Neural progenitor cell (in vitro differentiated cells): Measurements from ENCODE around the gene AKAP6. TPM values are rescaled to one million over a fixed set of nuclear protein-coding genes. Genes with fewer than 3 reads are reported as not detected.

ENCODE experiments used
- DNase-seq: peaks from one replicate; pipeline ENCODE4 v3.0.0-alpha.2; 2016; ENCODE audit warnings: low spot score
- H2AFZ ChIP-seq: fragments of 200-600 bp; sonication (generic); replicated peaks from 2 replicates; pipeline ENCODE4 v1.6.1; 2016; ENCODE audit warnings: antibody characterized with exemption
- H3F3A ChIP-seq: fragments of 200-600 bp; sonication (generic); 2 replicates; pipeline ENCODE4 v1.6.1; 2016; ENCODE audit warnings: antibody characterized with exemption, low read depth
- H3K27ac ChIP-seq: fragments of 200-600 bp; sonication (generic); 2 replicates; pipeline ENCODE4 v1.5.1; 2016; ENCODE audit warnings: mild to moderate bottlenecking
- H3K27me3 ChIP-seq: fragments of 200-600 bp; sonication (generic); 2 replicates; pipeline ENCODE4 v1.6.1; 2016; ENCODE audit warnings: mild to moderate bottlenecking, moderate library complexity
- H3K36me3 ChIP-seq: fragments of 200-600 bp; sonication (generic); 2 replicates; pipeline ENCODE4 v1.5.1; 2016
- H3K4me1 ChIP-seq: fragments of 200-600 bp; sonication (generic); 2 replicates; pipeline ENCODE4 v1.6.1; 2016; ENCODE audit warnings: mixed run types
- H3K4me2 ChIP-seq: fragments of 200-600 bp; sonication (generic); 2 replicates; pipeline ENCODE4 v1.6.1; 2016
- H3K4me3 ChIP-seq: fragments of 200-600 bp; sonication (generic); 2 replicates; pipeline ENCODE4 v1.5.1; 2016
- H3K79me2 ChIP-seq: fragments of 200-600 bp; sonication (generic); 2 replicates; pipeline ENCODE4 v1.6.1; 2016; ENCODE audit warnings: low read depth
- H3K9ac ChIP-seq: fragments of 200-600 bp; sonication (generic); 2 replicates; pipeline ENCODE4 v1.6.1; 2016
- H3K9me3 ChIP-seq: fragments of 200-600 bp; sonication (generic); 2 replicates; pipeline ENCODE4 v1.5.1; 2016; ENCODE audit warnings: low read depth
- H4K20me1 ChIP-seq: fragments of 200-600 bp; sonication (generic); 2 replicates; pipeline ENCODE4 v1.6.1; 2016; ENCODE audit warnings: low read depth
- H3K27ac Mint-ChIP-seq: 3 replicates; pipeline ENCODE4 v1.8.0; 2021; ENCODE audit warnings: mixed read lengths
- H3K27me3 Mint-ChIP-seq: 2 replicates; pipeline ENCODE4 v1.8.0; 2022; ENCODE audit warnings: low read depth, mild to moderate bottlenecking, inconsistent platforms, moderate library complexity, mixed read lengths; ENCODE audit not compliant: insufficient read depth
- H3K36me3 Mint-ChIP-seq: 3 replicates; pipeline ENCODE4 v1.8.0; 2021; ENCODE audit warnings: mixed read lengths
- H3K4me1 Mint-ChIP-seq: 3 replicates; pipeline ENCODE4 v1.8.0; 2021; ENCODE audit warnings: mixed read lengths
- H3K4me3 Mint-ChIP-seq: 3 replicates; pipeline ENCODE4 v1.8.0; 2021; ENCODE audit warnings: mild to moderate bottlenecking, moderate library complexity, mixed read lengths
- H3K9me3 Mint-ChIP-seq: 3 replicates; pipeline ENCODE4 v1.8.0; 2020; ENCODE audit warnings: mixed read lengths
- CTCF ChIP-seq: fragments of 200-600 bp; sonication (generic); IDR thresholded peaks from 2 replicates; pipeline ENCODE4 v1.5.1; 2017; ENCODE audit warnings: antibody characterized with exemption, mild to moderate bottlenecking
- EZH2 ChIP-seq: fragments of 200-600 bp; sonication (generic); IDR thresholded peaks from 2 replicates; pipeline ENCODE4 v1.6.1; 2017; ENCODE audit warnings: antibody characterized with exemption, mild to moderate bottlenecking, moderate library complexity
- EZH2phosphoT487 ChIP-seq: fragments of 200-600 bp; sonication (generic); IDR thresholded peaks from 2 replicates; pipeline ENCODE4 v1.6.1; 2017; ENCODE audit warnings: antibody characterized with exemption
- total RNA-seq: library from RNA; depleted of rRNA; stranded (reverse); fragments of >200 nt; gene quantifications from 2 replicates; pipeline ENCODE4 v1.2.3, GENCODE V29; 2015; ENCODE audit warnings: low replicate concordance

Gene AKAP6
- total RNA-seq, 1 donor from 2014 or later, result 3.7 TPM

DNA sequence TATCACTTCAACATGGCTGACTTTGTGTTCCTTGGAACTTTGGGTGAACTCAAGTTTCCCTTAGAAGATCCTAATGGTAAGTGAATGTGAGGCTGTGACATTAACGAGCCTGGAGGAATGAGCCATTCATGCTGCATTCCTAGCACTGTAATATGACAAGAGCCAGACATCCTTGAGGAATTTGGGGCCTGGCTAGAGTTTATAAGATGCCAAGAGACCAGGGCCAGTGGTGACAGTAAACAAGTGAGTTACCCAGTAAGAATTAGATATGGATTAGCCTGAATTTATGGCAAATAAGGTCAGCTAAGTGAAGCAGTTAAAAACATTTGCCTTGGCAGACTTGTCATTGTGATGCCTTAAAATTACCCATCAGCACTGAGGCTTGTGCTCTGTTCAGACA is 232.4 kb downstream of the AKAP6 start:
- Histone ChIP-seq H3F3A (no peaks in the 10 kb centered on the region), H2AFZ (no peak overlapping the region), H3K9ac (no peak overlapping the region), H3K27ac (no peak overlapping the region), H3K79me2 (no peaks in the 10 kb centered on the region), H3K27me3 (no peaks in the 10 kb centered on the region), H4K20me1 (no peaks in the 10 kb centered on the region), H3K4me1 (peaks cover 10% of the 10 kb centered on the region), H3K36me3 (no peaks in the 10 kb centered on the region), H3K9me3 (no peaks in the 10 kb centered on the region), H3K4me3 (no peak overlapping the region), H3K4me2 (no peak overlapping the region)
- peaks cover 3% of the 10 kb centered on the region for H3K27me3 Mint-ChIP-seq
- no peaks in the 10 kb centered on the region for H3K9me3 Mint-ChIP-seq
- H3K27ac Mint-ChIP-seq, result no peak overlapping the region
- TF ChIP-seq EZH2phosphoT487 (no peak), EZH2 (no peak), CTCF (no peak)
- H3K4me3 Mint-ChIP-seq, result no peak overlapping the region
- H3K4me1 Mint-ChIP-seq, result no peaks in the 10 kb centered on the region
- no peaks in the 10 kb centered on the region for H3K36me3 Mint-ChIP-seq
- peak; percentile 17 for DNase-seq

DNA sequence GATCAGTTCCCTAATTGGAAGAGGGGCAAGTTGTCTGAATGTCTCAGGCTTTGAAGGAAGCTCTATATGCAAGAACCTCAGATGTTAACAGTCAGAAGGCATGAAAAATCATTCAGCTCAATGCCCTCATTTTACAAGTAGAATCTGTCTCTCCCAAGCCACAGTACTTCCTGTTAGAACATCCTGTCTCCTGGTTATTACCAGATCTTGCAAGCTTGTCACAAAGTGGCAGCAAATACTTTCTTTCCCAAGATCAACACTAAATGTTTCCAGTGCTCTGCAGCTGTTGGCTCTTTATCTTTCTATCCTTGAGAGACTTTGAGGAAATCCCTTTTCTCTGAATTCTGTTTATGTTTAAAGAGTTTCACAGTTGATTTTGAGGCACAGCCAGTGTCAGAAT is 235.5 kb downstream of the AKAP6 start:
- Histone ChIP-seq H3K9ac (no peak overlapping the region), H2AFZ (no peak overlapping the region), H4K20me1 (no peaks in the 10 kb centered on the region), H3K27me3 (no peaks in the 10 kb centered on the region), H3K79me2 (no peaks in the 10 kb centered on the region), H3K4me2 (no peak overlapping the region), H3K27ac (no peak overlapping the region), H3K4me3 (no peak overlapping the region), H3K9me3 (no peaks in the 10 kb centered on the region), H3K4me1 (peaks cover 14% of the 10 kb centered on the region), H3K36me3 (no peaks in the 10 kb centered on the region), H3F3A (no peaks in the 10 kb centered on the region)
- Mint-ChIP-seq H3K27me3 (peaks cover 3% of the 10 kb centered on the region), H3K4me3 (no peak overlapping the region), H3K36me3 (no peaks in the 10 kb centered on the region), H3K4me1 (no peaks in the 10 kb centered on the region), H3K27ac (no peak overlapping the region), H3K9me3 (no peaks in the 10 kb centered on the region)
- TF ChIP-seq EZH2phosphoT487, result no peak
- TF ChIP-seq EZH2, result no peak
- no peak for TF ChIP-seq CTCF
- no peak for DNase-seq

DNA sequence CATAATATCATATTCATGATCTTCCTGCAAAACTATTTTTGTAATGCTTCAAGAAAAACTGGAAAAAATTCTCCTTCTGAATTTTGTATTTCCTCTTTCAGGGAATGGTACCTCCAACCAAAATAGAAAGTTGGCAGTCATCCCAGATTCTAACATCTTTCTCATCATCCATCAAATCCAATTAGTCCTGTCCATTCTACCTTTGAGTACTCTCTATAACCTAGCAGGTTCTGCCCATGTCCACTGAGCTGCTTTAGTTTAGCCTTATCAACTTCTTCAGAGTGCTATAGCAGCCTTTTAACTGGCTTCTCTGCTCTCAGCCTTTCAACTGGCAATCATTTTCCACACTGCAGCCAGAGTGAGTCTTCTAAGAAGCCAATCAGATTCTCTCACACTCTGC is 236.2 kb downstream of the AKAP6 start:
- H3K9me3 ChIP-seq, result no peaks in the 10 kb centered on the region
- H3K27me3 ChIP-seq, result no peaks in the 10 kb centered on the region
- peaks cover 3% of the 10 kb centered on the region for H3K27me3 Mint-ChIP-seq
- H3K36me3 ChIP-seq, result no peaks in the 10 kb centered on the region
- no peak overlapping the region for H3K4me3 ChIP-seq
- H3K4me1 ChIP-seq, result peaks cover 8% of the 10 kb centered on the region
- peak overlapping the region; percentile 71 for H2AFZ ChIP-seq
- no peaks in the 10 kb centered on the region for H3K9me3 Mint-ChIP-seq
- no peaks in the 10 kb centered on the region for H3K79me2 ChIP-seq
- H3K27ac ChIP-seq, result no peak overlapping the region
- no peak overlapping the region for H3K27ac Mint-ChIP-seq
- TF ChIP-seq EZH2 (no peak), EZH2phosphoT487 (no peak), CTCF (no peak)
- no peaks in the 10 kb centered on the region for H3K36me3 Mint-ChIP-seq
- H3F3A ChIP-seq, result no peaks in the 10 kb centered on the region
- H3K4me1 Mint-ChIP-seq, result no peaks in the 10 kb centered on the region
- no peak overlapping the region for H3K4me2 ChIP-seq
- DNase-seq, result no peak
- no peak overlapping the region for H3K4me3 Mint-ChIP-seq
- H3K9ac ChIP-seq, result no peak overlapping the region
- H4K20me1 ChIP-seq, result no peaks in the 10 kb centered on the region
